Heart left ventricle (tissue), 16 donors: ENCODE measurements around the gene FBXO15. TPM values are rescaled to one million over a fixed set of nuclear protein-coding genes. Genes with fewer than 3 reads are reported as not detected.

Experiments
- ATAC-seq, 4 donors: fragments of 200-7000 bp; cut with Tn5 transposase; one replicate each; pipeline ENCODE4 v1.9.1; 2020 to 2022; ENCODE audit warnings: moderate library complexity in 4 of 4, mild to moderate bottlenecking in 3 of 4, moderate number of reproducible peaks in 1 of 4
- DNase-seq, 5 donors: peaks; one replicate each; pipeline ENCODE4 v3.0.0-alpha.2; 2020
- H3K27ac ChIP-seq, 12 donors: fragments of 200-600 bp; sonication (generic) in 4 of 12; one replicate each; pipeline versions ENCODE4 v1.5.0 to v1.8.0; 2016 to 2022; ENCODE audit warnings: mild to moderate bottlenecking in 2 of 12
- H3K27me3 ChIP-seq, 9 donors: fragments of 200-600 bp; sonication (generic) in 2 of 9; one replicate each; pipeline versions ENCODE4 v1.5.1 to v1.8.0; 2016 to 2022; ENCODE audit warnings: mild to moderate bottlenecking in 3 of 9
- H3K36me3 ChIP-seq, 9 donors: fragments of 200-600 bp; sonication (generic) in 2 of 9; one replicate each; pipeline versions ENCODE4 v1.5.0 to v1.8.0; 2018 to 2022; ENCODE audit warnings: mild to moderate bottlenecking in 2 of 9
- H3K4me1 ChIP-seq, 12 donors: fragments of 200-600 bp; sonication (generic) in 4 of 12; one replicate each; pipeline versions ENCODE4 v1.5.0 to v1.8.0; 2016 to 2022; ENCODE audit warnings: mild to moderate bottlenecking in 3 of 12
- H3K4me3 ChIP-seq, 12 donors: fragments of 200-600 bp; sonication (generic) in 4 of 12; one replicate each; pipeline versions ENCODE4 v1.5.0 to v1.8.0; 2017 to 2022; ENCODE audit warnings: mild to moderate bottlenecking in 9 of 12, moderate library complexity in 4 of 12
- H3K9me3 ChIP-seq, 12 donors: fragments of 200-600 bp; sonication (generic) in 4 of 12; one replicate each; pipeline versions ENCODE4 v1.5.0 to v1.8.0; 2016 to 2022; ENCODE audit warnings: mild to moderate bottlenecking in 1 of 12
- CTCF ChIP-seq, 12 donors: fragments of 200-600 bp; sonication (generic) in 4 of 12; IDR thresholded peaks; one replicate each; pipeline versions ENCODE4 v1.5.0 to v1.8.0; 2018 to 2022; ENCODE audit warnings: antibody characterized with exemption in 12 of 12, mild to moderate bottlenecking in 5 of 12
- POLR2A ChIP-seq, 2 donors: fragments of 450-650 bp; IDR thresholded peaks; one replicate each; pipeline ENCODE4 v1.6.1; 2017; ENCODE audit warnings: antibody characterized with exemption in 2 of 2, mild to moderate bottlenecking in 2 of 2, moderate library complexity in 2 of 2
- WGBS, 4 donors: extraction: QIAGEN DNeasy Blood & Tissue Kit in 2 of 4; methylation state at CpG; one replicate each; pipeline versions ENCODE4 v1.1.5 to v1.1.7; 2013 to 2018; 5-methylcytosine and 5-hydroxymethylcytosine counted together
- intact Hi-C, 10 donors: fragments of 100-400 bp; cut with DNase I; formaldehyde crosslinking; loops; one replicate each; pipeline versions ENCODE4 v1.11.1 to v1.14.2; 2022
- polyA plus RNA-seq, 2 donors: library from polyadenylated mRNA; stranded (reverse); fragments of 200-250 nt; gene quantifications; one replicate each; pipeline ENCODE4 v1.2.3, GENCODE V29; 2013
- total RNA-seq, 9 donors: library from RNA; depleted of rRNA in 2 of 9; stranded (reverse); fragments of >200 nt in 2 of 9; fragmentation: NEBNext Ultra II Directional in 3 of 9; extraction: Animal tissue kit (Norgen Biotek cat#: 25700) in 3 of 9; gene quantifications; one replicate each; pipeline versions ENCODE4 v1.1.0 to v1.2.4, GENCODE V29; 2016 to 2023
- donor health status: ischemic (EF 13 %, LVEDD 7.1; RV severe dilation, severe dysfunction).
- donor health status: healthy with polysubstance abuse.
- donor health status: DM: no; HTN: yes; CAD: no.
- donor health status: DM: no; HTN: no; CAD: no.
- donor health status: ischemic (EF 25% LVEDD 6.9; RV normal size, moderate dysfunction).
- donor health status: ischemic (EF 25% LVEDD 5.7; RV mildly dilated, moderate dysfunction).
- donor health status: healthy.
- donor health status: DM: yes; HTN: yes; CAD: no.
- donor health status: ischemic (EF 35%, LVEDD 5.7; RV mildly dilated, moderate dysfunction).
- donor health status: nonischemic (EF 11% LVEDD 7.7; RV severe dilation, severe dysfunction).
- donor health status: DM: yes; HTN: yes; CAD: no.
- donor health status: PGD.
- donor health status: ischemic (EF 29% LVEDD 5.4; RV normal size, mild dysfunction).
- donor health status: nonischemic (EF 23%, LVEDD 6.1; RV moderate dilation, normal function).

Gene FBXO15
- total and polyA plus RNA-seq, 11 donors: 0.10 to 0.84 (median 0.39) TPM; not detected in 3

- Histone ChIP-seq H3K9me3 (no peaks in the 10 kb centered on the region), H3K36me3 (no peaks in the 10 kb centered on the region), H3K27ac (no peak overlapping the region), H3K27me3 (peaks cover 0 to 9% (median 0%) of the 10 kb centered on the region in 9 donors), H3K4me3 (peak overlapping the region in 3 of 12 donors; percentile 13 to 33 (median 23)), H3K4me1 (no peaks in the 10 kb centered on the region)
- DNase-seq (no peak), ATAC-seq (no peak)
- WGBS, 4 donors: 65 to 82% (median 77%) methylated on average over 11 to 12 of the region's 12 CpGs
- intact Hi-C loops: no loop called here
- TF ChIP-seq CTCF (IDR thresholded peaks at IDR 0.05): no peak
- no peak for TF ChIP-seq POLR2A (IDR thresholded peaks at IDR 0.05)
These were observed 24.4 kb upstream of the FBXO15 start for GRCh38 chr18:74171910-74172606.

GRCh38 chr18:74166386-74166785, 18.8 kb upstream of the FBXO15 start:
- no peak for DNase-seq
- no peak overlapping the region for H3K27ac ChIP-seq
- H3K27me3 ChIP-seq: peaks cover 0 to 4% (median 0%) of the 10 kb centered on the region in 9 donors
- 49 to 63% (median 56%) methylated on average over 7 of the region's 7 CpGs for WGBS, 4 donors
- no peak for ATAC-seq
- TF ChIP-seq POLR2A (IDR thresholded peaks at IDR 0.05) (no peak), CTCF (IDR thresholded peaks at IDR 0.05) (no peak)
- peaks cover 0 to 3% (median 0%) of the 10 kb centered on the region in 12 donors for H3K4me1 ChIP-seq
- no peaks in the 10 kb centered on the region for H3K9me3 ChIP-seq
- H3K36me3 ChIP-seq: peaks cover 0 to 12% (median 6%) of the 10 kb centered on the region in 9 donors
- intact Hi-C loops: no loop called here
- H3K4me3 ChIP-seq: no peak overlapping the region

- Histone ChIP-seq H3K9me3 (no peaks in the 10 kb centered on the region), H3K36me3 (peaks cover 0 to 44% (median 35%) of the 10 kb centered on the region in 9 donors), H3K27me3 (no peaks in the 10 kb centered on the region), H3K27ac (peak overlapping the region in 1 of 12 donors; percentile 0), H3K4me3 (no peak overlapping the region), H3K4me1 (peaks cover 0 to 3% (median 0%) of the 10 kb centered on the region in 12 donors)
- no peak for DNase-seq
- WGBS, 4 donors: 61 to 76% (median 72%) methylated on average over 11 of the region's 11 CpGs
- TF ChIP-seq POLR2A (IDR thresholded peaks at IDR 0.05) (no peak), CTCF (IDR thresholded peaks at IDR 0.05) (no peak)
- no peak for ATAC-seq
- intact Hi-C loops: no loop called here
These were observed 15.5 kb upstream of the FBXO15 start for GRCh38 chr18:74163019-74163660.

GRCh38 chr18:74155276-74155675, 7.6 kb upstream of the FBXO15 start:
- H3K9me3 ChIP-seq: no peaks in the 10 kb centered on the region
- DNase-seq: no peak
- intact Hi-C loops: no loop called here
- no peak overlapping the region for H3K27ac ChIP-seq
- H3K4me1 ChIP-seq: peaks cover 0 to 40% (median 15%) of the 10 kb centered on the region in 12 donors
- no peak for TF ChIP-seq CTCF (IDR thresholded peaks at IDR 0.05)
- TF ChIP-seq POLR2A (IDR thresholded peaks at IDR 0.05): no peak
- H3K27me3 ChIP-seq: no peaks in the 10 kb centered on the region
- H3K36me3 ChIP-seq: peaks cover 0 to 80% (median 63%) of the 10 kb centered on the region in 9 donors
- H3K4me3 ChIP-seq: no peak overlapping the region
- ATAC-seq: no peak
- 81 to 87% (median 85%) methylated on average over 4 of the region's 4 CpGs for WGBS, 4 donors
